GM11168 (cell line): ENCODE measurements around the gene PPIE.

ENCODE experiments used
- in situ Hi-C: fragments of 300-500 bp; cut with MboI; formaldehyde crosslinking; loops from one replicate; pipeline ENCODE4 v1.12.0; 2022; ENCODE audit warnings: low sequenced_read_pairs; ENCODE audit not compliant: unreplicated experiment

Gene PPIE

DNA sequence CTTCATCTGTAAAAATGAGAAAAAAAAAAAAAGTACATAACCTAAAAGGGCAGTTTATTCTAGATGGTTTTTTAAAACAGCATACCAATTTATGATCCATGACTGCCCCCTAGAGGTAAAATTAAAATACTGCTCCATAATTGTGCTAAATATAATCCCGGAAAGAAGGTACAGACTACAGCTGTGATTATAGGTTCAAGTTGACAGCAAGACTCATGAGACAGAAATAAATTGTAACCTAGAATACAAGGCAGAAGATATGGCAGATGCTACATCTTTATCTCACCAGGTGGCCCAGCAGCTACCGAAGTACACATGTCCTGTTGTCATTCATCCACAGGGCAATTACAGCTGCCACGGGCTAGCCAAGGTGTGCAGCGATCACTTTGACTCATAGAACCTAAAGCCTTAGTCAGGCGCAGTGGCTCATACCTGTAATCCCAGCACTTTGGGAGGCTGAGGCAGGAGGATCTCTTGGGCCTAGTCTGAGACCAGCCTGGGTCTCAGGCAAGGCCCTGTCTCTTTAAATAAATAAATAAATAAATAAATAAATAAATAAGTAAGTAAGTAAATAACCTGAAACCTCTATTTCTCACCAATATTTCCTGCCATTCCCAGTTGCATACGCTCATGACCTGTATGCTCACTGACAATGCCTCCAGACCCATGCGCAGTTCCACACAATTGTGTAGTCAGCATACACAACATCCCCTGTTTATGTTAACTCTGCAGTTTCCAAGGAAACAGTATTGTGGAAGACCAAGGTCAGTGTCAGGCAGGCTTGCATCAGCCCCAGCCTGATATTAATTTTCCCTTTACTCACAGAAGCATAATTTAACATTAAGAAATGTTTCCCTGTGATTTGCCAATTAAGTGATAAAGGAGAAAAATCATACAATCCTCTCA is 18.3 kb upstream of the PPIE start:
- in situ Hi-C loops: loop anchor here (10.0 kb wide), 1 partner anchor 56 kb away; no protein-coding TSS in a partner anchor

DNA sequence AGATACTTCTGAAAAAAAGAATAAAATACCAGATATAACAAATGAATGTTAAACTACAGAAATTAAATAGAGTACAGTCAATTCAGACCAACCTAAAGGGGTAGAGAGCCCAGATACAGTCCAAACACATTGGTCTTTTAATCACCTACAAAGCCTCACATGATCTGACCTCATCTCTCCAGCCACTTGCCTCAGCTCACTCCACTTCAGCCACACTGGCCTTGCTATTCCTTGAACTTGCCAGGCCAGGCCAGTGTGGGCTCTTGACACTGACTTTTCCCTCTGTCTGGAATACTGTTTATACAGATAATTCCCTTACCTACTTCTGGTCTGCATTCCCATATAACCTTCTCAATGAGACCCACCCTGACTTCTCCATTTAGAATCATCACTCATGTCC is 17.0 kb upstream of the PPIE start:
- in situ Hi-C loops: loop anchor here (10.0 kb wide), 1 partner anchor 57 kb away; no protein-coding TSS in a partner anchor

DNA sequence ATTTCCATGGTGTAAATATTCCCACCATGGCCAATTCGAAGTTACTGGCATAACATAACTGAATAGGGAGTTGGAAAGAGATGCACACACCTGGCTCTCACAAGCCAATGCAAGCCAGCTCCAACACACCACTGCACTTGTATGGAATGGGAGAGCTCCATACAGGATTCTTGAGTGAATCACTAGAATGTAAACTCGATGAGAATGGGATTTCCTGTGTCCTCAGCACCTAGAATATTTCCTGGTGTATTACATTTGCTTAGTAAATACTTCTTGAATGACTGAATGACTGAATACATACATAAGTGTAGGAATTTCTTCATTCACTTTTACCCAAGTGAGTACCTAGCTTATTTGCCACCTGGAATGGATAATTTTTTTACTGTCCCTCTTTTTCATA is 16.2 kb upstream of the PPIE start:
- in situ Hi-C loops: loop anchor here (10.0 kb wide), 1 partner anchor 58 kb away; no protein-coding TSS in a partner anchor

DNA sequence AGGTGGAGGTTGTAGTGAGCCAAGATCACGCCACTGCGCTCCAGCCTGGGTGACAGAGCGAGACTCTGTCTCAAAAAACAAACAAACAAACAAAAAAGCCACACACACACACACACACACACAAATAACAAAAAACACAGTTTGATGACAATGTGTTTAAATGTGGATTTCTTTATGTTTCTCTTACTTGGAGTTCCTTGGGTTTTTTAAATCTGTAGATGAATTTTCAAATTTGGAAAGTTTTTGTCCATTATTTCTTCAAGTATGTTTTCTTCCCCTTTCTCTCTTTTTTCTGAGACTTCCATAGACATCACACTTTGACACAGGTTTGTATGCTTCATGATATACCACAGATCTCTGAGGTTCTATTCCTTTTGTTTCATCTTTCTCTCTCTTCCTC is 12.1 kb upstream of the PPIE start:
- in situ Hi-C loops: loop anchor here (10.0 kb wide), 1 partner anchor 62 kb away; no protein-coding TSS in a partner anchor

DNA sequence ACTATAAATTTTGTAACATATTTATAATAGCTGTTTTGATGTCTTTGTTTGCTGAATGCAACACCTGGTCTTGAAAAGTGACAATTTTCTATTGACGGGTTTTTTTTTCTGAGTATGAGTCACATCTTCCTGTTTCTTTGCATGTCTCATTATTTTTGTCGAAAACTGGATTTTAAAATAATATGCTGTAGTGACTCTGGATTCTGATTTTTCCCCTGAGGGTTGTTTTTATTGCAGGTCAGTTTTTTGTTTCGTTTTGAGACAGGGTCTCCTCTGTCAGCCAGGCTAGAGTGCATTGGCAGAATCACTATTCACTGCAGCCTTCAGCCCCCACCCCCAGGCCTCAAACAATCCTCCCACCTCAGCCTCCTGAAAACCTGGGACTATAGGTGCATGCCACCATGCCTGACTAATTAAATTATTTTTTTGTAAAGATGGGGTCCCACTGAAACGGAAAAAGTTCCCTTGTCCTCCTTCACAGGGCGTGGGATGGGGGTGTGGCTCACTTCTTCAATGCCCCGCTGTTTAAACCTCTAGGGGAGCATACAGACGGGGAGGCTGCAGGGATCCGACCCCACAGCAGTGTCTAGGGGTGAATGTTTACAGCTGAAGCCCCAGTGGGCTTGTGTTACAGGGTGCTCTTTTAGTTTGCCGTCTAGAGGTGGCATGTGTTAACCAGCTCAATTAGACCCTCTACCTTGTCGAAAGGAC is 11.3 kb upstream of the PPIE start:
- in situ Hi-C loops: loop anchor here (10.0 kb wide), 1 partner anchor 63 kb away; no protein-coding TSS in a partner anchor

DNA sequence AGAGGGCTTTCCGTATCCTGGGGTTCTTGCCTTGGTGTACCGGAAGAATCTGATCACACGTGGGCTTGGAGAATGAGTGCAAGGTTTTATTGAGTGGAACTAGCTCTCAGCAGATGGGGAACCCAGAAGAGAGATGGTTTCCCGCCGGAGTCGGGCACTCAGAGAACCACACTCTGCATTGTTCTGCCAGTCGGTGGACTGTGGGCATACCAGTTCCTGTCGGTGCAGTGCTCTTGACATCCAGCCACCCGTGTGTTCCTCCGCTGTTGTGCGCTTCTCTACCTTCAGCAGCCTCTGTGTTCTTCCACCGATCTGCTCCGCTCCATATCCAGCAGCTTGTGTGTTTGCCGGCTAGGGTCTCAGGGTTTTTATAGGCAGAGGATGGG is 10.8 kb upstream of the PPIE start:
- in situ Hi-C loops: loop anchor here (10.0 kb wide), 1 partner anchor 63 kb away; no protein-coding TSS in a partner anchor

DNA sequence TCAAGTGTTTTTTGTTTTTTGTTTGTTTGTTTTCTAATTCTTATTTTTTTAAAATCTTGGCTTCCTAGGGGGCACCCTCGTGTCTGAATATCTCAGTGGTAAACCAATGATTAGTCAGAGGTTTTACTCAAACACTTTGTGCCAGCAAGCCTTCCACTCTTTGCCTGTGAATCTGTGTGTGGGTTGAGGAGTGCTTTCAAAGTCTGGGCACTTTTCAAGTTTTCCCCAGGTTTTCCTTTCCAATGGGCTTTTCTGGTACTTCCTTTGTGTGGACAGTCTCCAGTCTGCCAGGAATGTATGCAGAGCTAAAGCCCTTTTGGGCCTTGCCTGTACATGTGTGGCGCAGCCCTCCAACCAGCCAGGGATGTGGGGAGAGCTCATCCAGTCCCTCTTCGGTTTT is 9.7 kb upstream of the PPIE start:
- in situ Hi-C loops: loop anchor here (10.0 kb wide), 1 partner anchor 64 kb away; no protein-coding TSS in a partner anchor

DNA sequence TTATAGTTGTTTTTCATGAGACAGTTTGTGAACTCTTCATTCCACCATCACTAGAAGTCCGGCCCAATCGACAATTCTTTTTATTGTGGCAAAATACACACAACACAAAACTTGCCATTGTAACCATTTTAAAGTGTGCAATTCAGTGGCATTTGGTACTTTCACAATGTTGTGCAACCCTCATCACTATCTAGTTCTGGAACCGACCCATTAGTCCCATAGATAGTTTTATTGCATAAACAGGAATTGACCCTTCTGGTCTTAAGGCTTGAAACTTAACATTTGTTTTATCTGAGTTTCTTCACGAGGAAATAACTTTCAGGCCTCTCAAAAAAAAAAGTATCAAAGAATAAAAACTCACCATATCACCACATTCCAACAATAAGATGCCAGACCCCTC is 8.8 kb upstream of the PPIE start:
- in situ Hi-C loops: loop anchor here (10.0 kb wide), 1 partner anchor 65 kb away; no protein-coding TSS in a partner anchor

DNA sequence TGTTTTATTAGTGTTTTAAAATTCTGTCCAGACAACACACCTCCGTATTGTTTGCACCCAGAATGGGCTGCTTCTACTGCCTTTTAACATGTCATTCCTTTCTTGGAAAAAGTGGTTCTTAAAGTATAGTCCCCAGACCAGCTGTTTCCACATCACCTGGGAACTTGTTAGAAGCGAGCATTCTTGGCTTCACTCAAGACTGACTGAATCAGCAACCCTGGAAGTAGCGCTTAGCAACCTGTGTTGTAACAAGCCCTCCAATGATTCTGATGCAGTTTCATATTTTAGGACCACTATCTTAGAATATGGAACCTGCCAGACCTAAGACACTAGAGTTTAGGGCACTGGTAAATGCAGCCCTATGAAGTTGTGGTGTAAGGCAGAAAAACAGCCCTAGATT is 6.0 kb upstream of the PPIE start:
- in situ Hi-C loops: no loop called here

DNA sequence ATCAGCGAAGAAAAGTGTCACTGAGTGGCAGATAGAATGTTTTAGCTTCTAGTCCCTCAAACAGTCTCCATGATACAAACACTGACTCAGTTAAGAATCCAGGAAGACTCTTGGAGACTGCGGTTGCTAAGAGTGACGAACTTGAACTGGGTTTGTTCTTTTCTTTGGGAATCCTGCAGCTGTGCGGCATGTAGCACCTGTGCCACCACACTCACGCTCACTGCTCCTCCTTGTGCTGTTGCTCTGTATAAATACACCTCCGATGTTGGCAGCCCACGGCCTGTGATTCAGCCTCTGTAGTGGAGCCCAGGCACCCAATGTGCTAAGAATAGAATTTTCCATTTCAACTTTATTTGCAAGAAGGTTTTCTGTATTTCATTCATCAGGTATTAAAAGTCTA is 5.5 kb upstream of the PPIE start:
- in situ Hi-C loops: no loop called here

DNA sequence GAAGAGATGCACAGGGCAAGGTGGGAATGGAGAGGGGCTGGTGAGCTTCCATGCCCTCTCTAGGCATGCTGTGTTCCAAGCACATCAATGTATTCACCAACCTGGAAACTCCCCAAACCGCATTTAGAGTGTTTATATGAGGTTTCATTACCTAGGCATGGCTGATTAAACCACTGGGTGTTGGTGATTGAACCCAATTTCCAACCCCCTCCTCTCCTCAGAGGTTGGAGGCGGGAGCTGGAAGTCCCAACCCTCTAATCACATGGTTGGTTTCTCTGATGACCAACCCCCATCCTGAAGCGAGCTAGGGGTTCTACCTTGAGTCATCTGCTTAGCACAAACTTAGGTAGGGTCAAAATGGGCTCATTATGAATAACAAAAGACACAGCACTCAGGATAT is 3.0 kb upstream of the PPIE start:
- in situ Hi-C loops: no loop called here

DNA sequence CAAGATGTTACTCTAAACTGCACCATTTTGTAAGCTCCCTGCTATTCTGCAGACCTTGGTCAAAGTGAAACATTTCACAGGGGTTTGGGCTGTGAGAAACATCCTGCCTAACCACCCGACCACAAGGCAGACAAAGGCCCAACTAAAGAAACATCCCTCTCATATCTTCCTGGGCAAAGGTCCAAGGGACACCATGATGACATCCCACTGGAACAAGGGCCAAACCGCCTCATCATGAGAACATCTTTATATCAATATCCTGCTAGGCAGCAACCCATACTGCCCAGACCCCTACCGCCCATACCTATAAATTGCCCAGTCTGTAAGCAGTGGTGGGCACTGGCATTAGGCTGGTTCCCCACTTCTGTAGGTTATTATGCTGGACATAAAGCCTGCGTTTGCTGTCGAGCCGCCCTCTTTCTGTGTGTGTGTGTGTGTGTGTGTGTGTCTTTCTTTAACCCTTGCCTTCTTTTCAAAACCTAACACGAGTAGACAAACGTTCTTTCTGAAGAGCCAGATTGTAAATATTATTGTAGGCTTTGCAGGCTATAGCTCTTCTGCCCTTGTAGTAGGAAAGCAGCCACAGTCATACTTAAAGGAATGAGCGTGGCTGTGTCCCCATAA is 1.0 kb upstream of the PPIE start:
- in situ Hi-C loops: no loop called here

DNA sequence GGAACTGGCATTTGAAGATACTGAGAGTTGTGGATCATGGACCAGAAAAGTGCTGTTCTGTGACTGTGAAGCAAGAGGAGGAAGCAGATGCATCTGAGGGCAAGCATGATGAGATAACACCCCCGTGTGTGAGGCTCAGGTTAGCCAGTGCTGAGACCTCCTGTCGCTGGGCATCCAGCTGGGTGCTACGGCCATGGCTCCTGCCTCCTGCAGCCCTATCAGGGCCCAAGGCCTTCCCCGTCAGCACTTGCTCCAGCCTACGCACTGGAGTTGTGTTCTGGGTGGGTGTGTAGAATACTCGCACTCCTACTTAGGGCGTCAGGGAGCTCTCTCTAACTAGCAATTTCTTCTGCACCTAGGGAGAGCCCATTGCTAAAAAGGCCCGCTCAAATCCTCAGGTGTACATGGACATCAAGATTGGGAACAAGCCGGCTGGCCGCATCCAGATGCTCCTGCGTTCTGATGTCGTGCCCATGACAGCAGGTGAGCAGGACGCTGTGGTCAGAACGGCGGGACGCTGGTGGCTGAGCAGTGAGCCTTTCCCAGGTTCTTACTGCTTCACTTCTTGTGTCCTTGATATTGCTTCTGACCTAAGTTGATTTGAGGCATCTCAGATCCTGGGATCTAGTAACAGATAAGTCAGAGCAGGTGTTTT is 6.5 kb downstream of the PPIE start:
- in situ Hi-C loops: no loop called here

DNA sequence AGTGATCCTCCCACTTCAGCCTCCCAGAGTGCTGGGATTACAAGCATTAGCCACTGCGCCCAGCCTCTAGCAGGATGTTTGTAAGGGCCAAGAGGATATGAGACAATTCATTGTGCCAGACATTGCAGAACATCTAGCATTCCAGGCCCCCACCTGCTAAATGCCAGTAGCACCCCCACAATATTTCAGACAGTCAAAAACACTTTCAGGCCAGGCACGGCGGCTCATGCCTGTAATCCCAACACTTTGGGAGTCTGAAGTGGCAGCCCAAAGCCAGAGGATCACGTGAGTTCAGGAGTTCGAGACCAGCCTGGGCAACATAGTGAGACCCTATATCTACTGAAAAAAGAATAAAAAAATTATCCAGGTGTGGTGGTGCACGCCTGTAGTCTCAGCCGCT is 12.9 kb downstream of the PPIE start:
- in situ Hi-C loops: no loop called here

DNA sequence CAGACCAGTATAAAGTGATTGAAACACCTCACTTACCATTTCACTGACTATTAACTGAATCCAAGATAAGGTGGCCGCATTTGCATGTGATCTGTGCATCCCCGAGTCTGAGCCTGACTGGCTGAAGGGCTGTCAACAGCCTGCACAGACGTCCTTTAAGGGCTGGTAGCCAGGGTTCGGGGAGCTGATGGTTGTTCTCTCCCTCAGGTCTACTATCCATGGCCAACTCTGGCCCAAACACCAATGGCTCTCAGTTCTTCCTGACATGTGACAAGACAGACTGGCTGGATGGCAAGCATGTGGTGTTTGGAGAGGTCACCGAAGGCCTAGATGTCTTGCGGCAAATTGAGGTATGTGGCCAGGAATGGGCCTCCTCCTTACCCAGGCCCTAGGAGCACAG is 14.0 kb downstream of the PPIE start:
- in situ Hi-C loops: no loop called here

DNA sequence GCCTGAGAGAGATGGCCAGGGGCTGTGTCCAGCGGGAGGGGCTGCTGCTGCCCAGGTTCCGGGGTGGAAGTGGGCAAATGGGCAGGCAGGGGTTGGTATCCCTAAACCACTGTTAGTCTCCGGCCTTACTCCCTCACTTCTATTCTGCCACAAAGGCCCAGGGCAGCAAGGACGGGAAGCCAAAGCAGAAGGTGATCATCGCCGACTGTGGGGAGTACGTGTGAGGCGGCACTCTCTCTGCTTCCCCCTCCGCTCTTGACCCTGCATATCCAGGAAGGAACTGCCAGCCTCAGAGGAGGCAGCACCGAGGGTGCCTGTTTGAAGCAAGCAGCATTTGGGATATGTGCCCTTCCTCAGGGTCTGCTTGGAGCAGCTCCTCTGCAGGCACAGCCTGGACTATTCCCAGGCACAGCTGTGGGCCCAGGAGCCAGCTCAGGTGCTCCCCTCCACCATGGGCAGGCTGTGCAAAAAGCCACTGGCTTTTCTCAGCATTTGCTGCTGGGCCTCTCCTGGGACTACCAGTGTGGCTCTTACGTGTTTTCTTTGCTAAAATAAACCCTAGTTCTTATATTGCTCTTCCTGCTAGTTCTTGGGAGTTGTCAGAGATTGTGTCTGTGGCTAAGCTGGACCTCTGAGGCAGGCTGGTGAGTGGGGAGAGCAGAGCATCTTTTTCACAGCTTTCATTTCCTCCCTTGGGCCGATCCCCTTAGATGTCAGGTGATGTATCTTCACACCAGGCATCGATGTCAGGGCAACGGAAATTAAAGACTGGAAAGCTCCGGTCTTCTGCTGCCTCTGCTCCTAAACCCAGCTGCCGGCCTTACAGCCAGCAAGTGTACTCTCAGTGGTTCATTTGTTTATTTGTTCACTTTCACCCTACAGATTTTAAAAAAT is 14.7 kb downstream of the PPIE start:
- in situ Hi-C loops: no loop called here

DNA sequence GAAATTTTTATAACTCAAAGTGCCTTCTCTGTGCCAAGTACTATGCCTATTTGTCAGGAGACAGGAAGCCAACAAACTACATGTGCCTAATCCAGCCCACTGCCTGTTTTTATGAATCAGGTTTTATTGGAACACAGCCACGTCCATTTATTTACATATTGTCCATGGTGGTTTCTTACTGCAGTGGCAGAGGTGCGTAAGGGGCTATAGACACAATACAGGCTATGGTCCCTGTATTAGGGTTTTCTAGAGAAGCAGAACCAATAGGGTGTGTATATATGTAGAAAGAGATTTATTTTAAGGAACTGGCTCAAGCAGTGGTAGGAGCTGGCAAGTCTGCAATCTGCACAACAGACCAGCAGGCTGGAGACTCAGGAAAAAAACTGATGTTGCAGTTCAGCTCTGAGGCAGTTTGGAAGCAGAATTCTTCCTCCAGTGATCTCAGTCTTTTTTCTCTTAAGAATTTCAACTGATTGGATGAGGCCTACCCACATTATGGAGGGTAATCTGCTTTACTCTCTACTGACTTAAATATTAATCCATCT is 15.4 kb downstream of the PPIE start:
- in situ Hi-C loops: no loop called here

DNA sequence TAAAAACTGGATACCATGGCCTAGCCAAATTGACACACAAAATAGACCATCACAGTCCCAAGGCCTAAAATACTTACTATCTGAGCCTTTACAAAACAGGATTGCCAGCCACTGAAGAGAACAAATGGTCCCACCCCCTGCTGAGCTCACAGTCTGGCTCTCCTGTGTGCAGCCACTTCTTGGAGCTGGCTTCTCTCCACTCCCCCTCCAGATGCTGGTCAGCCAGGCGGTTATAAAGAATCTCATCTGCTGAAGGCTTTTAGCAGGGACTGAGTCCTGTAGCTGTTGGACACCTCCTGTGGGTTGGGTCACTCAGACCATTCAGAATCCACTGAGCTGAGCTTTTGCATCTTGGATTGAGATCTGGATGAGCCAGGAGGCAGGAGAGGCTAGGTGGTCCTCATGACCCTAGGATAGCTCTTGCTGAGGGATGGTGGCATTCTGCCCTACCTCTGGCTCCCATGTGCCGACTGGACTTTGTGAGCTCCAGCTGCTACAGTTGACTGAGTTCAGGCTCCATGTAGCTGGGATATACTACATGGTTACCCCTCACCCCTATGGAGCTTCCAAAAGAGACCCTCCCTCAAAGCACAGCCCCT is 16.3 kb downstream of the PPIE start:
- in situ Hi-C loops: no loop called here
